ENCODE measurements around the gene CSF1.

DNA sequence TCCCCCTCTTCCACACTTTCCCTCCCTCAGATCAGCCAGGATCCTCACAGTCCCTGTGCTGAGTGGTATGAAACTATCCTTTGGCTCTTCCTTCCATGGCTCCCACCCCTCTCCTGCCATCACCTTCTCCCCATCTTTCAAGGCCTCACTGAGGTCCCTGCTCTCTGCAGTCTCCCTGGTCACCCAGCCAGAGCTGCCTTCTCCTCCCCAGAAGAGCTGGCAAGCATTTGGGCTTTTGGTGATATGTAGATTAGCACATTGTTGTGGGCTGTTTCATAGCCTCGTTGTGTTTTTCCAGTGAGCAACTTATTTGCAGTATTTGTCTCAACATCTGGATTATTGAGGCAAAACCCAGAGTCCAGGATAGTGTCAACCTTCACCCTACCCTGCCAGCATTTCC lies 2.2 kb downstream of the CSF1 start:
- no peak for TF ChIP-seq CTCF (IDR thresholded peaks at IDR 0.05; ENCODE audit: low read depth, low read length)
- TF ChIP-seq EZH2phosphoT487 (IDR thresholded peaks at IDR 0.05; ENCODE audit: low read depth) = no peak
